ENCODE results near the gene HK3. TPM values are rescaled to one million over a fixed set of nuclear protein-coding genes. Genes with fewer than 3 reads are reported as not detected.

HK3 gene
- total RNA-seq, 3 donors from 2014 or later = 2.5 to 5.0 (median 4.3) TPM

DNA sequence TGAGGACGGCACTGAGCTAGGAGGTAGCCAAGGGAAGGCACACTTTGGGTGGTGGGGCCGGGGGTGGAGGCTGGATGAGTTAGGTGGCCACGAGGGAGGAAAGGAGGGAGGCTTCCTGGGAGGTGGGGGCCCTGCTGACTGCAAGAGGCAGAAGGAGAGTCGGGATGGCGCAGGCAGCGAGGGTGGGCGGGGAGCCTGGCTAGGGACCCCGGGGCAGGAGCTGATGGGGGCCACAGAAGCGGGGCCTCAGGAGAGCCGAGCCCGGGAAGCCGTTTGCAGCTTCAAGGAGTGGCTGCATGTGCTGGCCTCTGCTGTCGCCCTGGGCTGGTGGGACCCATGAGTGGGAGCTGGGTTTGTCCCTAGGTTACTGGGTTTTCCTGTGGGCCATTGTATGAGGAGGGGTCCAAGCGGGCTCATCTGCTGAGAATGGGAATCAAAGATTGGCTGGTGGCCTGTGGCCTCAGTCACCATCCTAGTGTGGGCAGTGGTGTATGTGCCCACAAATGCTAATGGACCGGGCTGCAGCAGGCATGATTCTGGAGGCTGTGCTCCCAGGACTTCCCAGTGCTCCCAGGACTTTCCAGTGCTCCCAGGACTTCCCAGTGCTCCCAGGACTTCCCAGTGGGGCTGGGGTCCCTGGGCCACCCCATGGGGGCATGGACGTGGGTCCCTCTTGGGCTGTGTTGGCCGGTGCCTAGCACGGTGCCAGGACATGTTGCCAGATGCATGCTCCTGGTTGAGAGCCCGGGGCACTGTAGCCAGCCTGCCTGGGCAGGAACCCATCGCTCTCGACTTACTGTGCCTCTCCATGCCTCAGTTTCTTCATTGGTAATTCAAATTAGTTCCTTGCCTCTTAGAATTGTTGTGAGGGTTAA is 48.5 kb downstream of the HK3 start:
- no peak overlapping the region for H3K27ac ChIP-seq
- TF ChIP-seq, protein P1, sequence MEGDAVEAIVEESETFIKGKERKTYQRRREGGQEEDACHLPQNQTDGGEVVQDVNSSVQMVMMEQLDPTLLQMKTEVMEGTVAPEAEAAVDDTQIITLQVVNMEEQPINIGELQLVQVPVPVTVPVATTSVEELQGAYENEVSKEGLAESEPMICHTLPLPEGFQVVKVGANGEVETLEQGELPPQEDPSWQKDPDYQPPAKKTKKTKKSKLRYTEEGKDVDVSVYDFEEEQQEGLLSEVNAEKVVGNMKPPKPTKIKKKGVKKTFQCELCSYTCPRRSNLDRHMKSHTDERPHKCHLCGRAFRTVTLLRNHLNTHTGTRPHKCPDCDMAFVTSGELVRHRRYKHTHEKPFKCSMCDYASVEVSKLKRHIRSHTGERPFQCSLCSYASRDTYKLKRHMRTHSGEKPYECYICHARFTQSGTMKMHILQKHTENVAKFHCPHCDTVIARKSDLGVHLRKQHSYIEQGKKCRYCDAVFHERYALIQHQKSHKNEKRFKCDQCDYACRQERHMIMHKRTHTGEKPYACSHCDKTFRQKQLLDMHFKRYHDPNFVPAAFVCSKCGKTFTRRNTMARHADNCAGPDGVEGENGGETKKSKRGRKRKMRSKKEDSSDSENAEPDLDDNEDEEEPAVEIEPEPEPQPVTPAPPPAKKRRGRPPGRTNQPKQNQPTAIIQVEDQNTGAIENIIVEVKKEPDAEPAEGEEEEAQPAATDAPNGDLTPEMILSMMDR (IDR thresholded peaks at IDR 0.05) = no peak
- TF ChIP-seq POLR2A (IDR thresholded peaks at IDR 0.05) = no peak
- TF ChIP-seq POLR2AphosphoS5 (IDR thresholded peaks at IDR 0.05) = no peak
- no peaks in the 10 kb centered on the region for H3K36me3 ChIP-seq
- peaks cover 0 to 61% of the 10 kb centered on the region in 2 donors for H3K27me3 ChIP-seq
- no peaks in the 10 kb centered on the region for H3K9me3 ChIP-seq
- no peak overlapping the region for H3K4me3 ChIP-seq
- H3K4me1 ChIP-seq = no peaks in the 10 kb centered on the region
- DNase-seq (ENCODE audit: low spot score in 2 of 2) = no peak
- intact Hi-C loops (cut with DNase I; ENCODE audit: low total_unique reads) = no loop called here

DNA sequence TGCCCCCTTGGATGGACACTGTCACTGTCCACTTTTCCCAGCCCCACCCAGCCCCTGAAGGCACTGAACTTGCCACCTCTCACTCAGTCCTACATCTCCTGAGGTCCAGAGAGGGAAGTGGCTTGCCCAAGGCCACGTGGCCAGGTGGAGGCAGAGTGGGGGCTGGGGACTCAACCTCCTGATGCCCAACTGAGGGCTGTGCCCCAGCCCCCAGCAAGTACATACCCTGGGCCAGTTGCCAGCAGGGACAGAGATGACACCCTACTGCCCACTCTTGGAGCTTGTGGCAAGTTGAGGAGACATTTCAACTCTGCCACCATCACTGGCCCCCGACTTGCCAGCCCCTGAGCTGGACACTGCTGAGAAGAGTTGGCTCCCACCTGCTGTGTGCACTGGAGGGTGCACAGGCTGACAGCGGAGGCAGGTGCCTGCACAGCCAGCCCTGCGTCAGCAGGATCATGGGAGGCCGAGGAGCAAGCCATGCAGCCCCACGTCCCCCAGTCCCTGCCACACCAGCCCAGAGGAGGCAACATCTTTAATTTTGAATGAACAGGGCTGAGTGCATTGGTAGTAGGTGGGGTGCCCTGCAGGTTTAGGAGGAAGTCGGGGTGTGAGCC is 49.4 kb downstream of the HK3 start:
- Histone ChIP-seq H3K36me3 (no peaks in the 10 kb centered on the region), H3K9me3 (no peaks in the 10 kb centered on the region), H3K27ac (no peak overlapping the region), H3K4me1 (no peaks in the 10 kb centered on the region), H3K4me3 (no peak overlapping the region), H3K27me3 (peaks cover 0 to 63% of the 10 kb centered on the region in 2 donors)
- intact Hi-C loops (cut with DNase I; ENCODE audit: low total_unique reads) = no loop called here
- TF ChIP-seq POLR2AphosphoS5 (IDR thresholded peaks at IDR 0.05) (no peak), POLR2A (IDR thresholded peaks at IDR 0.05) (no peak)
- TF ChIP-seq, protein P1 (IDR thresholded peaks at IDR 0.05) = no peak
- no peak for DNase-seq (ENCODE audit: low spot score in 2 of 2)

DNA sequence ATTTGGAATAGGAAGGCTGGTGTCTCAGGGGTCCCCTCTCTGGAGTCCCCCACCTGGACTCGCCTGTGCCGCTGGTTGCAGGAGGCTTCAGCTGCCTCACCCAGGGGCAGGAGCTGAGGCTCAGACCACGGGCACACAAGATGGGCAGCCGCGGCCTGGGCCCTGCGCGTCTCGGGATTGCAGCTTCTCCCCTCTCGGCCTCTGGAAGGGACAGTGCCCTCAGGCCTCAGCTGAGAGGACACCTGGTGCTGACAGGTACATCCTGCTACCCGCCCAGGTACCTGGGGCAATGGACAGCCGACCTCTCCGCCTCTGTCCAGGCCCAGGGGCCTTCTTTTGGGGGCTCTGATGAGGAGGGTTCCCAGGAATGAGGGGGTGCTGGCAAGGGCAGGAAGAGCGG is 50.5 kb downstream of the HK3 start:
- intact Hi-C loops (cut with DNase I; ENCODE audit: low total_unique reads) = no loop called here
- Histone ChIP-seq H3K27ac (no peak overlapping the region), H3K4me1 (no peaks in the 10 kb centered on the region), H3K4me3 (no peak overlapping the region), H3K36me3 (no peaks in the 10 kb centered on the region), H3K9me3 (no peaks in the 10 kb centered on the region), H3K27me3 (peaks cover 0 to 65% of the 10 kb centered on the region in 2 donors)
- DNase-seq (ENCODE audit: low spot score in 2 of 2) = no peak
- no peak for TF ChIP-seq POLR2A (IDR thresholded peaks at IDR 0.05)
- no peak for TF ChIP-seq POLR2AphosphoS5 (IDR thresholded peaks at IDR 0.05)
- TF ChIP-seq, protein P1 (IDR thresholded peaks at IDR 0.05) = no peak

DNA sequence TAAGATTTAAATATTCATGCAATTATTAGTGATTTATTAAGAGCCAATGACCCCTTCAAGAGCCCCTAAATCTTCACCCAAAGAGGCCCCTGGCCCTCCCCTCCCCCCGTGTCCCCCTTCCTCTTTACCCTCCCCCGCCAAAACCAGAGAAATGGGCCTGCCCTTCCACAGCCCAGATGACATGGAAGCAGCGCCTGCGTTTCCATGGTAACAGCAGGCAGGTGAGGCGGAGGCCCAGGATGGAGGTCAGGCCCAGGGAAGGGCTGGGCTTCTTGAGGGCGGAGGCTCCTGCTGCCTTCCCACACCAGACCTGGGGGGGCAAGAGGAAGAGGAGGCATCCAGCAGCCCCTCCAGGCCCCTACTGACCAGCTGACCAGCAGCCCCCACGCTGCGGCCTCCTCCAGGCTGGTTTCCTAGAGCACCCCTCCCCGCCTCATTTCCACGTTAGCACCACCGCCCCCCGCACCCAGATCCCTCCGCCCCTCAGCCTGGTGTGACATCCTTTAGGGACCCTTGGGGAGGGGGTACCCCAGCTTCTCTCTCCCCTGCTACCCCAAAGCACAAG is 51.3 kb downstream of the HK3 start:
- Histone ChIP-seq H3K4me1 (no peaks in the 10 kb centered on the region), H3K27me3 (peaks cover 0 to 70% of the 10 kb centered on the region in 2 donors), H3K36me3 (no peaks in the 10 kb centered on the region), H3K27ac (no peak overlapping the region), H3K4me3 (no peak overlapping the region), H3K9me3 (no peaks in the 10 kb centered on the region)
- intact Hi-C loops (cut with DNase I; ENCODE audit: low total_unique reads) = no loop called here
- DNase-seq (ENCODE audit: low spot score in 2 of 2) = no peak
- TF ChIP-seq, protein P1 (IDR thresholded peaks at IDR 0.05) = no peak
- no peak for TF ChIP-seq POLR2AphosphoS5 (IDR thresholded peaks at IDR 0.05)
- TF ChIP-seq POLR2A (IDR thresholded peaks at IDR 0.05) = no peak

DNA sequence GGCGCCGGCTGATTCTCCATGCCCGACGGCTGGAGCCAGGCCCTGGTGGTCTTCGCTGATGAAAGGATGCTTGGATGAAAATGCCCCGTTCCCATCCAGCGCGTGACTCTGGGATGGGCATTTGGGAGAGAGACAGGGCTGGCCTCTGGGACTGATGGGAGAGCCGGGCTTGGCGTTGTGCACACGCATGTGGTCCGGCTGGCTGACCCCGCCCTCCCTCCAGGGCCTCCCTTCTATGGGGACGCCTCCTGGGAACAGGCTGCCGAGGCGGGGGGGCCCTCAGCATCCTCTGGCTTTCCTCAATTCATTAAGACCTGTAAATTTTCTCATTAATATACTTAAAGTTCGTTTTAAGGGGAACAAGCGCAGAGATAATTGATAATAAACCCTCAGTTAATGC is 52.0 kb downstream of the HK3 start:
- H3K27me3 ChIP-seq = peaks cover 0 to 70% of the 10 kb centered on the region in 2 donors
- intact Hi-C loops (cut with DNase I; ENCODE audit: low total_unique reads) = no loop called here
- H3K4me1 ChIP-seq = no peaks in the 10 kb centered on the region
- no peaks in the 10 kb centered on the region for H3K36me3 ChIP-seq
- no peak for TF ChIP-seq POLR2A (IDR thresholded peaks at IDR 0.05)
- no peak overlapping the region for H3K4me3 ChIP-seq
- no peak for DNase-seq (ENCODE audit: low spot score in 2 of 2)
- no peaks in the 10 kb centered on the region for H3K9me3 ChIP-seq
- H3K27ac ChIP-seq = no peak overlapping the region
